ENCODE data around the gene IQCM. TPM values are rescaled to one million over a fixed set of nuclear protein-coding genes. Genes with fewer than 3 reads are reported as not detected.

Gene IQCM
- total RNA-seq, 1 donor, result not detected

- no peak overlapping the region for H3K4me3 ChIP-seq (ENCODE audit: low read depth, low read length)
- TF ChIP-seq CTCF (IDR thresholded peaks at IDR 0.05; ENCODE audit: insufficient read depth, low read depth, low read length), result no peak
- peak; percentile 22 for DNase-seq (ENCODE audit: low read depth)
Observed at GRCh38 chr4:149754526-149754925, 61.1 kb downstream of the IQCM start.

- H3K4me3 ChIP-seq (ENCODE audit: low read depth, low read length), result no peak overlapping the region
- TF ChIP-seq CTCF (IDR thresholded peaks at IDR 0.05; ENCODE audit: insufficient read depth, low read depth, low read length), result no peak
- no peak for DNase-seq (ENCODE audit: low read depth)
Observed at GRCh38 chr4:149752729-149753128, 62.9 kb downstream of the IQCM start.

DNA sequence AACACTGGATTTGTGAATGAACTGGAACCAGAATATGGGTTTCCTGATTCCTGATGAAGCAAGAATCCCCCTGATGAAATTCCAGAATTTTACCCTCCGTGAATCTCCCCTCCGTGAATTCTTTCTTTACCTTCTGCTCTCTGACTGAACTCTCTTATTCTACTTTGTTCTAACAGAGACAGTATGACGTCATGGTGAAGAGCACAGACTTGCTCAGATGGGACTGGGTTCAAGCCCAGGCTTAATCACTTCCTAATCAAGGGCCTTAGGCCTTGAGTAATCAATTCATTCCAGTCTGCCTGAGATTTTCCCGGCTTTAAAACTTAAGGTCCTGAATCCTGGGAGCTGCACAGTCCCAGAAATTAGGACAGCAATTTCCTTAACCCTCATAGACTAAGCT, 64.5 kb downstream of the IQCM start:
- DNase-seq (ENCODE audit: low read depth), result no peak
- H3K4me3 ChIP-seq (ENCODE audit: low read depth, low read length), result no peak overlapping the region
- TF ChIP-seq CTCF (IDR thresholded peaks at IDR 0.05; ENCODE audit: insufficient read depth, low read depth, low read length), result no peak

DNA sequence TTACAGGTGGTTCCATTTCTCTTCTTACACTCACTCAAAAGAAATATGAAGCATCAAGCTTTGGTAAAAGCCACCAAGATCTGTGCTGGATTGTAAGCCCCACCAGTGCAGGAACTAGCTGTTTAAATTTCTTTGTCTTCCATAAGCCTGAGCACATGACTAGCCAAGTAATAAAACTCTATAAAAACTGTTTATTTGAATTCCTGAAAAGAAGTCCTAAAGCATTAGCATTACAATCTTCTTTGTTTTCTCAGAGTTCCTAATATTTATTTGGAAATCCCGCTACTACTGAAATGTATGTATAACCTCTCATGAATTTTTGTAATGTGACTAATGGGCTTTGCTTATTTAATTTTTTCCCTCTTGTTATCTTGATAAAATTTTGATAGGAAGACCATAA, 65.9 kb downstream of the IQCM start:
- no peak for TF ChIP-seq CTCF (IDR thresholded peaks at IDR 0.05; ENCODE audit: insufficient read depth, low read depth, low read length)

DNA sequence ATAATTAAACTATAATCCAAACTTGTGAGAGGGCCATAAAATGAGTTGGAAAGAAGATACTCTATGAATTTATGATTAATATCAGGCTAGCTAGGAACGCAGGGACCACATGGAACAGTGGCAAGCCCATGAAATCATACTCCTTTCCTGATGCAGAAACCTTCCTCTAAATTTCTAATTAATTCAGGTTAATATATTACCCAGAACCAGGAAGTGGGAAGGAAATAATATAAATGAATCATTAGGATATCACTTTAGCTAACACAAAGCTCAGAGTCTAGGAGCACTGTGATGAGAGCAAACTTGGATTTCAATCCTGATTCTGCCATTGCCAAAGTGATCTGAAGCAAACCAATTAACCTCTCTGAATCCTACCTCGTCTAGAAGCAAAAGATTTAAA, 68.0 kb downstream of the IQCM start:
- DNase-seq (ENCODE audit: low read depth), result no peak
- H3K4me3 ChIP-seq (ENCODE audit: low read depth, low read length), result no peak overlapping the region
- TF ChIP-seq CTCF (IDR thresholded peaks at IDR 0.05; ENCODE audit: insufficient read depth, low read depth, low read length), result no peak

More for the DNA sequence above, 65.9 kb downstream of the IQCM start:
- peak; percentile 11 for DNase-seq (ENCODE audit: low read depth)
- H3K4me3 ChIP-seq (ENCODE audit: low read depth, low read length), result no peak overlapping the region

- no peak overlapping the region for H3K4me3 ChIP-seq (ENCODE audit: low read depth, low read length)
- no peak for TF ChIP-seq CTCF (IDR thresholded peaks at IDR 0.05; ENCODE audit: insufficient read depth, low read depth, low read length)
- no peak for DNase-seq (ENCODE audit: low read depth)
Observed at GRCh38 chr4:149746276-149746675, 69.4 kb downstream of the IQCM start.

- no peak overlapping the region for H3K4me3 ChIP-seq (ENCODE audit: low read depth, low read length)
- DNase-seq (ENCODE audit: low read depth), result no peak
- TF ChIP-seq CTCF (IDR thresholded peaks at IDR 0.05; ENCODE audit: insufficient read depth, low read depth, low read length), result no peak
Observed at GRCh38 chr4:149741186-149741831, 74.3 kb downstream of the IQCM start.

Measured in fibroblast of villous mesenchyme (primary cell).